ENCODE data around the gene S100A3.

The S100A3 gene

DNA sequence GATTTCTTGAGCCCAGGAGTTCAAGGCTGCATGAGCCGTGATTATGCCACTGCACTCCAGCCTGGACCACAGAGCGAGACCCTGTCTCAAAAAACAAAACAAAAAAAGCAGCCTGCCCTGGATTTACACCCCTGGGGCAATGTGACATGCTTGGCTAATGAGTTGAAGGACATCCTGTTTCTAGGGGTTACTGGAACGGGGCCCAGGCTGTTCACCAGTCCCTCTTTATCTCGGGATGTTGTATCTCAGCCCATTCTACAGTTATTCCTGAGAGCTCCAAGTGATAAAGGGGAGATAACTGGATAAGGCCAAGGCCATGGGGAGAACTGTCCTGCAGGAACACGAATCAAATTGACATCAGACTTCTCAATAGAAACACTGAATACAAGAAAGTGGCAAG is 38.3 kb upstream of the S100A3 start:
- TF ChIP-seq CEBPB (IDR thresholded peaks at IDR 0.05) = no peak
- TF ChIP-seq TAF1 (IDR thresholded peaks at IDR 0.05; ENCODE audit: low read depth) = no peak
- no peak for TF ChIP-seq RAD21 (IDR thresholded peaks at IDR 0.05; ENCODE audit: low read depth)
- TF ChIP-seq, protein P1, sequence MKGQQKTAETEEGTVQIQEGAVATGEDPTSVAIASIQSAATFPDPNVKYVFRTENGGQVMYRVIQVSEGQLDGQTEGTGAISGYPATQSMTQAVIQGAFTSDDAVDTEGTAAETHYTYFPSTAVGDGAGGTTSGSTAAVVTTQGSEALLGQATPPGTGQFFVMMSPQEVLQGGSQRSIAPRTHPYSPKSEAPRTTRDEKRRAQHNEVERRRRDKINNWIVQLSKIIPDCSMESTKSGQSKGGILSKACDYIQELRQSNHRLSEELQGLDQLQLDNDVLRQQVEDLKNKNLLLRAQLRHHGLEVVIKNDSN (IDR thresholded peaks at IDR 0.05) = no peak
- no peak for TF ChIP-seq EP300 (IDR thresholded peaks at IDR 0.05; ENCODE audit: borderline replicate concordance)
- no peak for TF ChIP-seq FOXM1 (IDR thresholded peaks at IDR 0.05; ENCODE audit: borderline replicate concordance, low read depth)
- TF ChIP-seq YY1 (IDR thresholded peaks at IDR 0.05; ENCODE audit: low read depth) = no peak
- TF ChIP-seq CREB1 (IDR thresholded peaks at IDR 0.05; ENCODE audit: low read depth) = no peak
- no peak for TF ChIP-seq NFIC (IDR thresholded peaks at IDR 0.05)
- no peak for TF ChIP-seq ZBTB7A (IDR thresholded peaks at IDR 0.05; ENCODE audit: low read depth)
- TF ChIP-seq TEAD4 (IDR thresholded peaks at IDR 0.05) = no peak
- TF ChIP-seq EGR1 (IDR thresholded peaks at IDR 0.05) = no peak
- no peak for TF ChIP-seq TCF12 (IDR thresholded peaks at IDR 0.05; ENCODE audit: low read depth)
- TF ChIP-seq, protein P2, sequence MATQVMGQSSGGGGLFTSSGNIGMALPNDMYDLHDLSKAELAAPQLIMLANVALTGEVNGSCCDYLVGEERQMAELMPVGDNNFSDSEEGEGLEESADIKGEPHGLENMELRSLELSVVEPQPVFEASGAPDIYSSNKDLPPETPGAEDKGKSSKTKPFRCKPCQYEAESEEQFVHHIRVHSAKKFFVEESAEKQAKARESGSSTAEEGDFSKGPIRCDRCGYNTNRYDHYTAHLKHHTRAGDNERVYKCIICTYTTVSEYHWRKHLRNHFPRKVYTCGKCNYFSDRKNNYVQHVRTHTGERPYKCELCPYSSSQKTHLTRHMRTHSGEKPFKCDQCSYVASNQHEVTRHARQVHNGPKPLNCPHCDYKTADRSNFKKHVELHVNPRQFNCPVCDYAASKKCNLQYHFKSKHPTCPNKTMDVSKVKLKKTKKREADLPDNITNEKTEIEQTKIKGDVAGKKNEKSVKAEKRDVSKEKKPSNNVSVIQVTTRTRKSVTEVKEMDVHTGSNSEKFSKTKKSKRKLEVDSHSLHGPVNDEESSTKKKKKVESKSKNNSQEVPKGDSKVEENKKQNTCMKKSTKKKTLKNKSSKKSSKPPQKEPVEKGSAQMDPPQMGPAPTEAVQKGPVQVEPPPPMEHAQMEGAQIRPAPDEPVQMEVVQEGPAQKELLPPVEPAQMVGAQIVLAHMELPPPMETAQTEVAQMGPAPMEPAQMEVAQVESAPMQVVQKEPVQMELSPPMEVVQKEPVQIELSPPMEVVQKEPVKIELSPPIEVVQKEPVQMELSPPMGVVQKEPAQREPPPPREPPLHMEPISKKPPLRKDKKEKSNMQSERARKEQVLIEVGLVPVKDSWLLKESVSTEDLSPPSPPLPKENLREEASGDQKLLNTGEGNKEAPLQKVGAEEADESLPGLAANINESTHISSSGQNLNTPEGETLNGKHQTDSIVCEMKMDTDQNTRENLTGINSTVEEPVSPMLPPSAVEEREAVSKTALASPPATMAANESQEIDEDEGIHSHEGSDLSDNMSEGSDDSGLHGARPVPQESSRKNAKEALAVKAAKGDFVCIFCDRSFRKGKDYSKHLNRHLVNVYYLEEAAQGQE (IDR thresholded peaks at IDR 0.05; ENCODE audit: low read depth) = no peak
- TF ChIP-seq, protein P3, sequence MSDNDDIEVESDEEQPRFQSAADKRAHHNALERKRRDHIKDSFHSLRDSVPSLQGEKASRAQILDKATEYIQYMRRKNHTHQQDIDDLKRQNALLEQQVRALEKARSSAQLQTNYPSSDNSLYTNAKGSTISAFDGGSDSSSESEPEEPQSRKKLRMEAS (IDR thresholded peaks at IDR 0.05) = no peak

DNA sequence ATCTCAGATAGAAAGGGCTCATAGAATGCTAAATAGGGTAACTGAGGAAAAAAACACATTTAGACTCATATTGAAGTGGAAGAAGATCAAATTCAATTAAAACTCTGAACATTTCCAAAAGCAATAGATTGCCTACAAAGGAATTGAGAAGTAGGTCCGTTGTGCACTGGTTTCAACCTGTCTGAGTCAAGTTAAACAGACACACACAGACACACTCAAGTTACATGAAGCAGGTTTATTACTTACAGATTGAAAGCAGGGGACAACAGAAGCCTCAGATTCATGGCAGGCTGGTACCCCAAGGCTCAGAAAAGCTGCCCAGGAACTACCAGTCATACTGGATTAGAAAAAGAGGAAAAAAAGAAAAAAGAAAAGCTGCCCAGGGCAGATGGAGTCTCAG is 37.3 kb upstream of the S100A3 start:
- TF ChIP-seq EGR1 (IDR thresholded peaks at IDR 0.05) (no peak), CREB1 (IDR thresholded peaks at IDR 0.05; ENCODE audit: low read depth) (no peak), EP300 (IDR thresholded peaks at IDR 0.05; ENCODE audit: borderline replicate concordance) (no peak), ZBTB7A (IDR thresholded peaks at IDR 0.05; ENCODE audit: low read depth) (no peak), TCF12 (IDR thresholded peaks at IDR 0.05; ENCODE audit: low read depth) (no peak)
- TF ChIP-seq, protein P2 (IDR thresholded peaks at IDR 0.05; ENCODE audit: low read depth) = no peak

DNA sequence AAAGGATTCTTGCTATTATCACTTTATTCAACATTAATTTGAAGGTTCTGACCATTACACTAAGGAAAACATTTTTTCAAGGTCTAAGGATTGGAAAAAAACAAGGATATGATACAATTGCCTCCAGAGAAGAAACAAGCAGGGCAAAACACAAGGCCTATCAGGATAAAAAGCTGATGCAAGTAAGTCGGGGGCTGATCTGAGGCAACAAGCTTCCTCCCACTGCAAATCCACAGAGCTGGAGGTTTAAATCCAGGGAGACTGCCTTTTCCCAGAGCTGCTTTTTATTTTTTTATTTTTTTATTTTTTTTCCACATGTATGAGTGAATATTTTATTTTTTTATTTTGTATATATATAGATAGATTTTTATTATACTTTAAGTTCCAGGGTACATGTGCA is 35.9 kb upstream of the S100A3 start:
- TF ChIP-seq FOXM1 (IDR thresholded peaks at IDR 0.05; ENCODE audit: borderline replicate concordance, low read depth) (no peak), TCF12 (IDR thresholded peaks at IDR 0.05; ENCODE audit: low read depth) (no peak), TEAD4 (IDR thresholded peaks at IDR 0.05) (no peak), CEBPB (IDR thresholded peaks at IDR 0.05) (no peak), NFIC (IDR thresholded peaks at IDR 0.05) (no peak), ZBTB7A (IDR thresholded peaks at IDR 0.05; ENCODE audit: low read depth) (no peak), RAD21 (IDR thresholded peaks at IDR 0.05; ENCODE audit: low read depth) (no peak)
- TF ChIP-seq, protein P1 (IDR thresholded peaks at IDR 0.05) = no peak

DNA sequence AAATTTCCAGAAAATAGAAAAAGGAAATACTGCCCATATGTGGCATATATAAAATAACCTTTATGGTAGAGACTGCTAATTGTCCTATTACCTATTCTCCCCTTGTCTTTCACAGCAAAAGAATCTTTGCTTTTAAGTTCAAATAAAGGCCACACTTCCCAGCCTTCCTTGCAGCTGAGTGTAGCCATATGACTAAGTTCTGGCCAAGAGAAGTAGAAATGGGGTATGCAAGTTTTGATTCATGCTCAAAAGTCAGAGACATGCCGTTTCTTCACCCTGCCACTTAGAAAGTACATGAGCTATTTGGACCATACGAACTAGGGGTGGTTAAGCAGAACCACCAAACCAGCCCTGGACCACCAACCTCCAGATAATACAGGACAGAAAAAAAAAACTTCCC is 34.9 kb upstream of the S100A3 start:
- TF ChIP-seq YY1 (IDR thresholded peaks at IDR 0.05; ENCODE audit: low read depth) = no peak
- TF ChIP-seq NFIC (IDR thresholded peaks at IDR 0.05) = no peak
- no peak for TF ChIP-seq CEBPB (IDR thresholded peaks at IDR 0.05)
- TF ChIP-seq ZBTB7A (IDR thresholded peaks at IDR 0.05; ENCODE audit: low read depth) = no peak
- no peak for TF ChIP-seq TAF1 (IDR thresholded peaks at IDR 0.05; ENCODE audit: low read depth)
- TF ChIP-seq CREB1 (IDR thresholded peaks at IDR 0.05; ENCODE audit: low read depth) = no peak
- no peak for TF ChIP-seq RAD21 (IDR thresholded peaks at IDR 0.05; ENCODE audit: low read depth)
- TF ChIP-seq, protein P2 (IDR thresholded peaks at IDR 0.05; ENCODE audit: low read depth) = no peak
- TF ChIP-seq, protein P3 (IDR thresholded peaks at IDR 0.05) = no peak
- no peak for TF ChIP-seq EP300 (IDR thresholded peaks at IDR 0.05; ENCODE audit: borderline replicate concordance)
- no peak for TF ChIP-seq EGR1 (IDR thresholded peaks at IDR 0.05)
- TF ChIP-seq, protein P1 (IDR thresholded peaks at IDR 0.05) = no peak
- no peak for TF ChIP-seq TEAD4 (IDR thresholded peaks at IDR 0.05)
- no peak for TF ChIP-seq TCF12 (IDR thresholded peaks at IDR 0.05; ENCODE audit: low read depth)
